HG03025 (cell line): ENCODE results near the gene TOR1AIP1.
A peak's percentile ranks its signal among the peaks of the same experiment; 100 is the strongest.
"Not testable (repeated sequence)": the region's sequence is repeated elsewhere in the genome, so short reads cannot be mapped to it uniquely, and the experiment has no call there.

Experiments used
- ATAC-seq: cut with Tn5 transposase; IDR thresholded peaks from one replicate; pipeline ENCODE4 v1.9.1; 2021; ENCODE audit warnings: mild to moderate bottlenecking, moderate library complexity; ENCODE audit not compliant: unreplicated experiment, low FRiP score

The TOR1AIP1 gene

GRCh38 chr1:179882253-179883039 lies at the start of gene TOR1AIP1:
TOR1AIP1 (plus strand) TSS chr1:179882285; CDS start chr1:179882503, 218 bp downstream.
- peak; percentile 78 for ATAC-seq

- ATAC-seq: not testable (repeated sequence)
Measured at GRCh38 chr1:179836686-179837445, 45.2 kb upstream of the TOR1AIP1 start.

DNA sequence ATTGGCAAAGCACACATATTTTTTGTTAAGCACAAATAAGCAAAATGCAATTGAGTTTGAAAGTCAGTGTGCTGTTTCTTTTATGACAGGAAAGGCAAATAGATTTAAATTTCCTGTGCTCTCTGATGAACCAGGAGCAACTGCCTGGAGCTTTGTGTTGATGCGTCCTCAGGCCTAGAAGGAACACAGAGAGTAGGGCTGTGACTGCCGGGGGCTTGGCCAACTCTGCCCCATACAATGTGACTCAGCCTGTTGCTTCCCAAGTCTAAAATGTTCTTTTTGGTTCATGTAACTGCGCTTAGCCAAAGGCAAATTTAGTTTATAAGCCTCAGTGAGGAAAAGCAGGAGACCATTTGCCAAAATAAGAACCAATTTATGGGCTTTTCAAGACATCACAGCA lies 42.0 kb upstream of the TOR1AIP1 start:
- ATAC-seq: no peak

DNA sequence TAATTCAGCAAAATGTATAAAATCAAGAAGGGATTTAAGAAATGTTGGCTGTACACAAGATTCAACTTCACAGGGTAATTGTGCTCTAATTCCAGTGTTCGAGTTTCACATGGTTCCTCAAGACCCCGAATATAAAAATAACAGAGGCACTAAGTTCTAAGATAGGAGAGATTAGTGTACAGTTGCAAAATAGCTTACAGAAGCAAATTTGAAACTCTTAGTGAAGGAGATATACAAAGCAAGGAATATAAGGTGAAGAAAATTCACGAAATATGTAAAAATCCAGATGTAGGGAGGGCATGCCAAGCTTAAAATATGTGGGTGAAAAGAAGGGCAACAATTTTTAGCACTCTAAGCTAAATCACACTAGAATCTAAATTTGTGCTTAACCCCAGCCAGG lies 33.9 kb upstream of the TOR1AIP1 start:
- ATAC-seq: no peak

DNA sequence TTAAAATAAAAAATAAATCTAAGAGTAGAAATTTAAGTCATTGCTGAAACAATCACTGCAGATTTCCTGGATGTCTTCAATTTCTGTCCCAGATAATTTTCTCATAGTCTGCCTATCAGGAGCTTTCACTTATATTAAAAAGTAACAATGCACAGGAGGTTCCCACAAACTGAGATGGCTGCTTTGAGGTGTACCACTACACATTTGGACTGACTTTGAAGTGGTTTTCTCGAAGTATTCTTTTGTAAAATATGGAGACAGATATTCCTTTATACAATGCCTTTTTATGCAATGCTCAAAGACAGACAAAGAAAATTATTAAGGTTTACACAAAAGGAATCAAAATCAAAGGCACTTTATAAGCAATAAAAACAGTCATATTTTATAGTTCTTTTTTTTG lies 29.0 kb upstream of the TOR1AIP1 start:
- no peak for ATAC-seq

- not testable (repeated sequence) for ATAC-seq
Measured at GRCh38 chr1:179855831-179856230, 26.3 kb upstream of the TOR1AIP1 start.

DNA sequence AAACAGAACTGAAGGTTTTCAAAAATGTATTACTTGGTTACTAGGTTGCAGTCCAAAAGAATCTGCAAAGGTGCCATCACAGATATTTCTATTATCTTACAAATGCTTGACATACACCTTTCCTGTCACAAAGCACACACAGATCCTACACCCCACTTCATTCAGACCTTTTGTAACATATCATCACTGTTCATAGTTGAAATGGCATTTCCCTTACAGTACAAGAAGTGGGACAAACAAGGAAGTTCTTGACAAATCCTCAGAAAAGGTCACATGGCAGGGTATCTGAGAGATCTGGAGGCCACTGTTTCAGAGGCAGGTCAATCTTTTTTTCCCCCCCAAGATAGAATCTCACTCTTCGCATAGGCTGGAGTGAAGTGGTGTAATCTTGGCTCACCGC lies 25.8 kb upstream of the TOR1AIP1 start:
- no peak for ATAC-seq

DNA sequence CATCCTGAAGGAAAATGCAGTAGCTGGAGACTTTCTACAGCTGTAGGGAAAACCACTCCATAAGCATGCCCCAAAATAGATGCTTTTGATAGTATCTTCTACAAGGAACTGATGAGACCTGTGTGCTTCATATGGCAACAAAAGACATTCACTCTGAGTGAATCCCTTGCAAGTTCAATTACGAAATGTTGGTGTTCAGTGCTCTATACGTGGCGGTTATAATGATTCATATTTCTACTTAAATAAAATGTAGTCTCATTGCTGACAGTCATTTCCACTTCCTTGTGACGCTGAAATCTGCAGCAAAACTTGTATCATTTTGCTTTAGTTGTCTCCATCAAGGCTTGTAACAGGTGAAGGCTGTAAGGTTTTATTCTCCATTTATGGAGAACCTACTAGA lies 25.1 kb upstream of the TOR1AIP1 start:
- ATAC-seq: no peak

- no peak for ATAC-seq
Measured at GRCh38 chr1:179860652-179861051, 21.4 kb upstream of the TOR1AIP1 start.

- ATAC-seq: no peak
Measured at GRCh38 chr1:179865377-179865776, 16.7 kb upstream of the TOR1AIP1 start.

GRCh38 chr1:179866616-179867015 lies 15.5 kb upstream of the TOR1AIP1 start:
- ATAC-seq: no peak

- no peak for ATAC-seq
Measured at GRCh38 chr1:179867493-179868330, 14.4 kb upstream of the TOR1AIP1 start.

DNA sequence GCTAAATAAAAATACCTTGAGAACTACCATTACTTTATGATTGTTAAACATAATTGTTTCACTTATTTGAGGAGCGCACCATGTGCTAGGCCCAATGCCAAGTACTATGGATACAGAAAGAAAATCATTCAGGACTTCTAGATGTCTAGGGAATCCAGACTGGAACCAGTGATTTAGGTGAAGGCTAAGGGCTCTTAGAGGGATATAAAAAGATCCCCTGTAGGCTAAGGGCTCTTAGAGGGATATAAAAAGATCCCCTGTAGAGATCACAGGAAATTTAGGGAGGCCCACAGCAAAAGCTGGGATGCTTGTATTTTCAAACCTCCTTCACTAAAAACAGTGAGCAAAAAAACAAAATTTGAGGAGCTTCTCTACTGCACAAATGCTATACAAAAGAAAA lies 11.2 kb upstream of the TOR1AIP1 start:
- ATAC-seq: no peak

DNA sequence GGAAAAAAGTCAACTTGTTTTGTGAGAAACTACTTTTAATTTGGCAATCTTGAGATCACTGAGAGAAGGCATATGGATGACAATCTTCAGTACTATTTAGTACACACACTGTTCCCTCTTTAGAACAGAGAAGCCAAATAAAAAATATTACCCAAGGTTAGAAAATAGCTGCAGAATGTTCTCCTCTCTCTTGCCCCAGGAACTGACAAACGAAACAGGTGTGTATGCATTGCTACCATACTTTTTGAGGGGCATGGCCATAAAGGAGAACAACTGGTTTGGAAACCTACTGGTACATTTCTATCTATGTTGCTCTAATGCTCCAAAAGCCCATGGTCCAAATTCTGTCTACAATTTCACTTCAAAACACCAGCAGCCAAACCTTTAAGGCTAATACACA lies 10.1 kb upstream of the TOR1AIP1 start:
- no peak for ATAC-seq

GRCh38 chr1:179872558-179872957 lies 9.5 kb upstream of the TOR1AIP1 start:
- ATAC-seq: no peak

DNA sequence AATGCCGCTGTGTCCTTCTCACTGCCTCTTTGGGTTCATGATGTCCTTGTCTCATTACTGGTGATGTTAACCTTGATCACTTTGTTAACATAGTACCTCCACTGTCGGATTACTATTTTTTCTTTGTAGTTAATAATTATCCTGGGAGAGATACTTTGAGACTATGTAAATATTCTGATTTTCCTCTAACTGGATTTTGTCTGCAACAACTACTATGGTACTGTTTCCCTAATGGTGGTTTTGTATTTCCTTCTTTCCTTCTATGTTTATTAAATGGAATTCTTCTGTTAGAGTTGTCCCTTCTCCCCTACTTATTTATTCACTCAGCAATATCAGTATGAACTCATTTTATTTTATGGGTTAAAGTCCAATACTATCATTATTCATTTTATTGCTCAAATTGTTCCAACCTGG lies 8.6 kb upstream of the TOR1AIP1 start:
- ATAC-seq: no peak

DNA sequence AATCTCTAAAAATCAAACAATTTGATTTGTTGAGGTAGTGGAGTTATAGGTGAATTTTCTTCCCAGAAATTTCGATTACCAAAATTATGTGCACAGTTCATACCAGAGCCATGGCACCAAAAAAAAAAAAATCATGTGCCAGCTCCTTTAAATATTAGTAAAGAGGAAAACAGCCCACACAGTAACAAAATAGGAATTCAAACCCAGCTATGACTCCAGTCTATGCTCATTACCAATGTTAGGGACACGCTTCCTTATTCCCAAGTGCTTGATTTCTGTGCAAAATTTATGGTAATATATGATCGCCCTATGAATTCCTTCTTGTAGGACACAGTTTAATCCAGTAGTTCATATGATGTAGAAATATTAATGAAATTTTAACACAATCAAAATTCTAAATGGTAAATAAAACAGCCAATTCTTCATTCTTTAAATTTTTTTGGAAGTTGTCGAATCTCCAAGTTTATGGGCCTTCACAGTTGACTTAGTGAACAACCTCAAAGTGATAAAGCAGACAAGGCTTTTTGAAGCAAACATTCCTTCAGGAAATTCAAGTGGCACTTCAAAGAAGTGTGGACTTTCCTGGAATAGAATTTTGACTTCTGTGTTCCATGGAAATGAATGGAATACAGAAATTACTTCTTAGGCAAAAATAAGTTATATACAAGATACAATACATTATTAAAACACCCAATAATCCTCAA lies 6.3 kb upstream of the TOR1AIP1 start:
- ATAC-seq: no peak

GRCh38 chr1:179876300-179876715 lies 5.8 kb upstream of the TOR1AIP1 start:
- ATAC-seq: no peak

DNA sequence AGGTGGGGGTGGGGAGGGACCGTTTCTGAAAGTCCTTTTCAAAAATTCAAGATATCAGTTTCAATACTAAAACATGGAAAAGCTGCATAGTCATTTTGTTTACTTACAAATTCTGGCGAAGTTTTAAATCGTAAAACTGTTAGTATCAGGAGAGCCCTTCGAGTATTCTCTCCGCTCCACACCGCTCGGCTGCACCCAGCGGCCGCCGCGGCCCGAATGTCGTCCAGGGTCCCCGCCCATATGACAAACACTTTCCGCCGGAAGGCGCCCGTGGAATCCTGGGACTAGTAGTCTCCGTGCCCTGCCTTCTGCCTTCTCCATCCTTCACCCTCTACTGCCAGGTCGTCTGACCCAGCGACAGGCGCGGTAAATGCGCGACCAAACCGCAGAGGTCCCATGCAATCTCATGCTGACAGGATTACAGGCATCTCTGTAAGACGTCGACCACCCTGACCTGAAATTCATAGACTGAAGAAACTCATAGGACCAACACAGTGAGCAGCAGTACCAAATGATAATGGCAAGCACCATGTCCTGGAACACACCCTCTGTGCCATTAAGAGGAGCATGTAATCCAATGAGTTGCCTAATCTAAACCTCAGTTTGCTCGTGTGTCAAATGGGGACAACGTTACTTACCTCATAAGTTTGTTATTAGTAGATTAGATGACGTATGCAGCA lies 4.4 kb upstream of the TOR1AIP1 start, which contains the start of gene TOR1AIP2:
TSS of gene TOR1AIP2 (minus strand) at position 218 of the 680 bp plus-strand sequence. CDS start 25,138 bp downstream, outside the sequence.
- ATAC-seq: peak; percentile 48

DNA sequence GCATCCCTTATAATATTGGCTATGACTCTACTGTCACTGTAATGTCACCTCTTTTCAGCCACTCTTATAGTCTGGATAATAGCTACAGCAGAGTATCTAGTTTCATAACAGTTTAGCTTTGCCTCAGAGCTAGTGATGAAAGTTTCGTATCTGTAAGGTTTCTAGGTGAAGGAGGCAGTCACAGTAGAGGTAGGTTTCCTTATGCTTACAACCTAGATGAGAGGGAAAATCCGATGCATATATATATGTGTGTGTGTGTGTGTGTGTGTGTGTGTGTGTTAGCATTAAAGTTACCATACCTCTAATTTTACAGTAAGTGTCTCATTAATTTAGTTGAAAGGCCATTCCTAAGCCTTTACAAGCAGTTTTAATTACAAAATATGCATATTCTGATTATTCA lies 2.3 kb upstream of the TOR1AIP1 start:
- no peak for ATAC-seq
